ENCODE measurements around the gene LSM3. TPM values are rescaled to one million over a fixed set of nuclear protein-coding genes. Genes with fewer than 3 reads are reported as not detected.

Gene LSM3
- total RNA-seq, 1 experiment from 2014 or later = 17.4 TPM

- Histone ChIP-seq H3K4me3 (replicated peaks in 1 of 2; ENCODE audit: low read depth in 1 of 2, low read length in 2 of 2) (no peak overlapping the region), H3K4me2 (ENCODE audit: low read length) (no peak overlapping the region), H3K9me2 (ENCODE audit: insufficient read depth) (no peaks in the 10 kb centered on the region), H3K79me2 (ENCODE audit: insufficient read depth, low read length) (no peaks in the 10 kb centered on the region), H4K20me1 (ENCODE audit: insufficient read depth) (no peaks in the 10 kb centered on the region), H3K36me3 (ENCODE audit: control insufficient read depth in 1 of 2, insufficient read depth in 2 of 2, low read length in 2 of 2) (no peaks in the 10 kb centered on the region), H3K9me3 (ENCODE audit: control insufficient read depth in 1 of 2, insufficient read depth in 1 of 2, low read depth in 1 of 2, low read length in 2 of 2) (no peaks in the 10 kb centered on the region), H3K4me1 (ENCODE audit: control insufficient read depth in 1 of 2, insufficient read depth in 2 of 2, low read length in 2 of 2) (no peaks in the 10 kb centered on the region), H3K27ac (ENCODE audit: low read depth, low read length) (no peak overlapping the region), H3K9ac (ENCODE audit: low read length) (no peak overlapping the region), H2AFZ (ENCODE audit: low read depth, low read length, poor library complexity, severe bottlenecking) (no peak overlapping the region), H3K27me3 (ENCODE audit: insufficient read depth, low read length) (no peaks in the 10 kb centered on the region)
- RAD21 ChIA-PET (ENCODE audit: low non-redundant PET in 1 of 2, low total read pairs in 2 of 2, uncharacterized antibody in 2 of 2, unreplicated experiment in 2 of 2) = no interaction called here
- no TSS peak for BruUV-seq (replicated peaks)
- POLR2A ChIA-PET = no interaction called here
- ATAC-seq = no peak
- no peak for DNase-seq (ENCODE audit: low read depth, low spot score)
- CTCF ChIA-PET = interaction anchor here (1.4 kb wide), 1 partner anchor 20 kb away, joined by 6 read pairs; no protein-coding TSS in a partner anchor
- TF ChIP-seq POLR2AphosphoS5 (IDR thresholded peaks at IDR 0.05; ENCODE audit: low read depth, low read length) = no peak
- no peak for TF ChIP-seq SRF (IDR thresholded peaks at IDR 0.05; ENCODE audit: low read depth)
- no peak for TF ChIP-seq FOSL1 (IDR thresholded peaks at IDR 0.05; ENCODE audit: low read depth)
- no peak for TF ChIP-seq SP1 (IDR thresholded peaks at IDR 0.05; ENCODE audit: low read depth)
- TF ChIP-seq, protein P1, sequence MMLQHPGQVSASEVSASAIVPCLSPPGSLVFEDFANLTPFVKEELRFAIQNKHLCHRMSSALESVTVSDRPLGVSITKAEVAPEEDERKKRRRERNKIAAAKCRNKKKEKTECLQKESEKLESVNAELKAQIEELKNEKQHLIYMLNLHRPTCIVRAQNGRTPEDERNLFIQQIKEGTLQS (IDR thresholded peaks at IDR 0.05) = no peak
- no peak for TF ChIP-seq REST (IDR thresholded peaks at IDR 0.05; ENCODE audit: low read depth)
- no peak for TF ChIP-seq TCF7L2 (IDR thresholded peaks at IDR 0.05; ENCODE audit: borderline replicate concordance, extremely low read depth, insufficient read depth, insufficient read length)
- TF ChIP-seq EZH2 (IDR thresholded peaks at IDR 0.05) = no peak
- TF ChIP-seq CEBPB (IDR thresholded peaks at IDR 0.05; ENCODE audit: low read depth) = no peak
- TF ChIP-seq SIN3A (IDR thresholded peaks at IDR 0.05; ENCODE audit: low read depth) = no peak
- TF ChIP-seq ZFX (IDR thresholded peaks at IDR 0.05) = no peak
- TF ChIP-seq JUND (IDR thresholded peaks at IDR 0.05) = no peak
- no peak for TF ChIP-seq CBX3 (IDR thresholded peaks at IDR 0.05; ENCODE audit: low read depth)
- no peak for TF ChIP-seq EGR1 (IDR thresholded peaks at IDR 0.05; ENCODE audit: low read depth)
- TF ChIP-seq, protein P2, sequence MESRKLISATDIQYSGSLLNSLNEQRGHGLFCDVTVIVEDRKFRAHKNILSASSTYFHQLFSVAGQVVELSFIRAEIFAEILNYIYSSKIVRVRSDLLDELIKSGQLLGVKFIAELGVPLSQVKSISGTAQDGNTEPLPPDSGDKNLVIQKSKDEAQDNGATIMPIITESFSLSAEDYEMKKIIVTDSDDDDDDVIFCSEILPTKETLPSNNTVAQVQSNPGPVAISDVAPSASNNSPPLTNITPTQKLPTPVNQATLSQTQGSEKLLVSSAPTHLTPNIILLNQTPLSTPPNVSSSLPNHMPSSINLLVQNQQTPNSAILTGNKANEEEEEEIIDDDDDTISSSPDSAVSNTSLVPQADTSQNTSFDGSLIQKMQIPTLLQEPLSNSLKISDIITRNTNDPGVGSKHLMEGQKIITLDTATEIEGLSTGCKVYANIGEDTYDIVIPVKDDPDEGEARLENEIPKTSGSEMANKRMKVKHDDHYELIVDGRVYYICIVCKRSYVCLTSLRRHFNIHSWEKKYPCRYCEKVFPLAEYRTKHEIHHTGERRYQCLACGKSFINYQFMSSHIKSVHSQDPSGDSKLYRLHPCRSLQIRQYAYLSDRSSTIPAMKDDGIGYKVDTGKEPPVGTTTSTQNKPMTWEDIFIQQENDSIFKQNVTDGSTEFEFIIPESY (IDR thresholded peaks at IDR 0.05; ENCODE audit: extremely low read depth, insufficient replicate concordance, low read length) = no peak
- intact Hi-C loops (cut with micrococcal nuclease) = no loop called here
These were observed 44.4 kb downstream of the LSM3 start for GRCh38 chr3:14222900-14223594.

All from HCT116 (cell line).